GM18867 (cell line): Measurements from ENCODE around the gene PPIG.
"Not testable (repeated sequence)": the region's sequence is repeated elsewhere in the genome, so short reads cannot be mapped to it uniquely, and the experiment has no call there.

Experiments used
- ATAC-seq: cut with Tn5 transposase; IDR thresholded peaks from one replicate; pipeline ENCODE4 v1.9.1; 2021; ENCODE audit warnings: mild to moderate bottlenecking, moderate library complexity; ENCODE audit not compliant: unreplicated experiment

Gene PPIG

GRCh38 chr2:169584005-169584877 lies at the start of gene PPIG:
Gene PPIG, plus strand, starts transcription at chr2:169584351. Its CDS starts 19,691 bp downstream, at chr2:169604042.
- ATAC-seq = peak; percentile 89

- not testable (repeated sequence) for ATAC-seq
Observed at GRCh38 chr2:169539460-169539859, 44.7 kb upstream of the PPIG start.

- no peak for ATAC-seq
Observed at GRCh38 chr2:169540146-169540545, 44.0 kb upstream of the PPIG start.

- no peak for ATAC-seq
Observed at GRCh38 chr2:169542433-169542832, 41.7 kb upstream of the PPIG start.

- ATAC-seq = no peak
Observed at GRCh38 chr2:169546756-169547155, 37.4 kb upstream of the PPIG start.

- no peak for ATAC-seq
Observed at GRCh38 chr2:169561364-169561763, 22.8 kb upstream of the PPIG start.

- not testable (repeated sequence) for ATAC-seq
Observed at GRCh38 chr2:169562084-169562483, 22.1 kb upstream of the PPIG start.

GRCh38 chr2:169562519-169562918 lies 21.6 kb upstream of the PPIG start:
- no peak for ATAC-seq

- no peak for ATAC-seq
Observed at GRCh38 chr2:169565686-169566085, 18.5 kb upstream of the PPIG start.

GRCh38 chr2:169569948-169570347 lies 14.2 kb upstream of the PPIG start:
- ATAC-seq = no peak

- not testable (repeated sequence) for ATAC-seq
Observed at GRCh38 chr2:169570752-169571151, 13.4 kb upstream of the PPIG start.

- ATAC-seq = no peak
Observed at GRCh38 chr2:169571571-169571970, 12.6 kb upstream of the PPIG start.

- no peak for ATAC-seq
Observed at GRCh38 chr2:169572189-169572588, 12.0 kb upstream of the PPIG start.

- no peak for ATAC-seq
Observed at GRCh38 chr2:169572821-169573159, 11.4 kb upstream of the PPIG start.

GRCh38 chr2:169573160-169573973 lies 10.8 kb upstream of the PPIG start, which contains the start of gene FASTKD1:
Gene FASTKD1, minus strand, starts transcription at chr2:169573865. Its CDS starts 1,836 bp downstream, at chr2:169572029.
- ATAC-seq = peak; percentile 99

- peak; percentile 15 for ATAC-seq
Observed at GRCh38 chr2:169573974-169574299, 10.2 kb upstream of the PPIG start.

- ATAC-seq = not testable (repeated sequence)
Observed at GRCh38 chr2:169574539-169574938, 9.6 kb upstream of the PPIG start.

GRCh38 chr2:169575264-169575663 lies 8.9 kb upstream of the PPIG start:
- ATAC-seq = not testable (repeated sequence)

GRCh38 chr2:169579044-169579443 lies 5.1 kb upstream of the PPIG start:
- no peak for ATAC-seq

- ATAC-seq = not testable (repeated sequence)
Observed at GRCh38 chr2:169582552-169583266, 1.4 kb upstream of the PPIG start.

- ATAC-seq = no peak
Observed at GRCh38 chr2:169583518-169583917, 633 bp upstream of the PPIG start.
